ENCODE data around the gene DYNLT3. TPM values are rescaled to one million over a fixed set of nuclear protein-coding genes. Genes with fewer than 3 reads are reported as not detected.

Gene DYNLT3
- total RNA-seq, 1 experiment from 2014 or later, result 19.3 TPM

DNA sequence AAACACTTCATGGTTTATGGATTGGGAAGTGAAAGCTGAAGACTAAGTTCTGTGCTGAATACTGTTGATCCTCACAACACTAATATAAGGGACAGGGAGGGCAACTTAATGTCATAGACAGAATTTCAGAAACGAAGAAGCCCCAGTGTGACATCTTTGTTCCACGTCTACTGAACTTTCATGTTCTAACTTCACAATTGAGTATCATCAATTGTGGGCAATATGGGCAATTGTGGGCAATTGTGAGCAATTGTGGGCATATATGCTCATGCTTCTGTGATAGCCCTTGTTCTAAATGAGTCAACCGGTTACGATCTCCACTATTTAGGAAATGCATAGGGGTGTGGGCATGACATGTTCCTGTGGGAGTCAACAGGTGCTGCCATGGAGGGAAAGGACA is 33.8 kb downstream of the DYNLT3 start:
- ChIA-PET POLR2A (no interaction called here), CTCF (interaction anchor here (0.9 kb wide), 1 partner anchor 10 kb away, joined by 3 read pairs; no protein-coding TSS in a partner anchor)
- H3K4me3 Mint-ChIP-seq (ENCODE audit: unreplicated experiment), result no peak overlapping the region
- no peaks in the 10 kb centered on the region for H3K4me1 Mint-ChIP-seq (ENCODE audit: insufficient read depth, unreplicated experiment)
- DNase-seq (ENCODE audit: unreplicated experiment), result no peak
- H3K27ac Mint-ChIP-seq (ENCODE audit: low read depth, unreplicated experiment), result no peak overlapping the region
- intact Hi-C loops (cut with micrococcal nuclease), result no loop called here
- H3K36me3 Mint-ChIP-seq (ENCODE audit: insufficient read depth, unreplicated experiment), result no peaks in the 10 kb centered on the region
- peaks cover 96% of the 10 kb centered on the region for H3K27me3 Mint-ChIP-seq (ENCODE audit: insufficient read depth, unreplicated experiment)
- H3K9me3 Mint-ChIP-seq (ENCODE audit: unreplicated experiment), result no peaks in the 10 kb centered on the region
- TF ChIP-seq, protein P1, sequence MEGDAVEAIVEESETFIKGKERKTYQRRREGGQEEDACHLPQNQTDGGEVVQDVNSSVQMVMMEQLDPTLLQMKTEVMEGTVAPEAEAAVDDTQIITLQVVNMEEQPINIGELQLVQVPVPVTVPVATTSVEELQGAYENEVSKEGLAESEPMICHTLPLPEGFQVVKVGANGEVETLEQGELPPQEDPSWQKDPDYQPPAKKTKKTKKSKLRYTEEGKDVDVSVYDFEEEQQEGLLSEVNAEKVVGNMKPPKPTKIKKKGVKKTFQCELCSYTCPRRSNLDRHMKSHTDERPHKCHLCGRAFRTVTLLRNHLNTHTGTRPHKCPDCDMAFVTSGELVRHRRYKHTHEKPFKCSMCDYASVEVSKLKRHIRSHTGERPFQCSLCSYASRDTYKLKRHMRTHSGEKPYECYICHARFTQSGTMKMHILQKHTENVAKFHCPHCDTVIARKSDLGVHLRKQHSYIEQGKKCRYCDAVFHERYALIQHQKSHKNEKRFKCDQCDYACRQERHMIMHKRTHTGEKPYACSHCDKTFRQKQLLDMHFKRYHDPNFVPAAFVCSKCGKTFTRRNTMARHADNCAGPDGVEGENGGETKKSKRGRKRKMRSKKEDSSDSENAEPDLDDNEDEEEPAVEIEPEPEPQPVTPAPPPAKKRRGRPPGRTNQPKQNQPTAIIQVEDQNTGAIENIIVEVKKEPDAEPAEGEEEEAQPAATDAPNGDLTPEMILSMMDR (IDR thresholded peaks at IDR 0.05; ENCODE audit: unreplicated experiment), result no peak
- BruUV-seq (replicated peaks), result no TSS peak

DNA sequence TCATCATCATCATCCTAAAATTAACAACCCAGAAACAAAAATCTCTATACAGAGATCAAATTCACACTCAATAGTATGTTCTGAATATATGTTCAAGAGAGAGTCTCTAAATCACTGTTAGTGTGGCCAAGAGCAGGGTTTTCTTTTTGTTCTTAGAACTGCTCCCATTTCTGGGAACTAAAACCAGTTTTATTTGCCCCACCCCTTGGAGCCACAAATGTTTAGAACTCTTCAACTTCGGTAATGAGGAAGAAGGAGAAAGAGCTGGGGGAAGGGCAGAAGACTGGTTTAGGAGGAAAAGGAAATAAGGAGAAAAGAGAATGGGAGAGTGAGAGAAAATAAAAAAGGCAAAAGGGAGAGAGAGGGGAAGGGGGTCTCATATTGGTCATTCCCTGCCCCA is 35.3 kb downstream of the DYNLT3 start:
- POLR2A ChIA-PET, result no interaction called here
- no TSS peak for BruUV-seq (replicated peaks)
- intact Hi-C loops (cut with micrococcal nuclease), result no loop called here
- Mint-ChIP-seq H3K27ac (ENCODE audit: low read depth, unreplicated experiment) (no peak overlapping the region), H3K27me3 (ENCODE audit: insufficient read depth, unreplicated experiment) (peaks cover 95% of the 10 kb centered on the region), H3K36me3 (ENCODE audit: insufficient read depth, unreplicated experiment) (no peaks in the 10 kb centered on the region), H3K4me1 (ENCODE audit: insufficient read depth, unreplicated experiment) (no peaks in the 10 kb centered on the region), H3K9me3 (ENCODE audit: unreplicated experiment) (no peaks in the 10 kb centered on the region), H3K4me3 (ENCODE audit: unreplicated experiment) (no peak overlapping the region)
- DNase-seq (ENCODE audit: unreplicated experiment), result no peak
- TF ChIP-seq, protein P1 (IDR thresholded peaks at IDR 0.05; ENCODE audit: unreplicated experiment), result no peak
- CTCF ChIA-PET, result interaction anchor here (0.6 kb wide), 1 partner anchor 35 kb away, joined by 4 read pairs; no protein-coding TSS in a partner anchor

DNA sequence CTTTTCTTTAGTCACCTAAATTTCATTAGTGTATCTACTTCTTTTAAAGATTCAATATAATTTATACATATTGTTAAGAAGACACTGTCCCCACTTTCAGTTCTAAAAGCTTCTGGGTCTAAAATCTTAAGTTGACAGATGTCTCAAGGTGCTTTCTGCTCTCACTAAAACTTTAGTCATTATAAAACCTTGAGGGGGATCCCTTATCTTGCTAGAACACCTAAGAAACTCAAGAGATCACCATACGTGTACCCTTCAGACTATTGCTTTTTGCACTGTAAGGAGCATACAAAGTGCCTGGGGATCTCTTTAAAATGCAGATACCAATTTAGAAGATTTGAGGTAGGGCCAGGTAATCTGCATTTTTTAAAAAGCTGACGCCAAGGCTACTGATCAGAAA is 37.4 kb downstream of the DYNLT3 start:
- TF ChIP-seq, protein P1 (IDR thresholded peaks at IDR 0.05; ENCODE audit: unreplicated experiment), result no peak
- intact Hi-C loops (cut with micrococcal nuclease), result no loop called here
- DNase-seq (ENCODE audit: unreplicated experiment), result no peak
- POLR2A ChIA-PET, result no interaction called here
- CTCF ChIA-PET, result interaction anchor here (0.9 kb wide), 1 partner anchor 16 kb away, joined by 3 read pairs; no protein-coding TSS in a partner anchor
- Mint-ChIP-seq H3K27ac (ENCODE audit: low read depth, unreplicated experiment) (no peak overlapping the region), H3K4me3 (ENCODE audit: unreplicated experiment) (no peak overlapping the region), H3K9me3 (ENCODE audit: unreplicated experiment) (no peaks in the 10 kb centered on the region), H3K36me3 (ENCODE audit: insufficient read depth, unreplicated experiment) (no peaks in the 10 kb centered on the region), H3K4me1 (ENCODE audit: insufficient read depth, unreplicated experiment) (no peaks in the 10 kb centered on the region), H3K27me3 (ENCODE audit: insufficient read depth, unreplicated experiment) (peaks cover 83% of the 10 kb centered on the region)
- no TSS peak for BruUV-seq (replicated peaks)

DNA sequence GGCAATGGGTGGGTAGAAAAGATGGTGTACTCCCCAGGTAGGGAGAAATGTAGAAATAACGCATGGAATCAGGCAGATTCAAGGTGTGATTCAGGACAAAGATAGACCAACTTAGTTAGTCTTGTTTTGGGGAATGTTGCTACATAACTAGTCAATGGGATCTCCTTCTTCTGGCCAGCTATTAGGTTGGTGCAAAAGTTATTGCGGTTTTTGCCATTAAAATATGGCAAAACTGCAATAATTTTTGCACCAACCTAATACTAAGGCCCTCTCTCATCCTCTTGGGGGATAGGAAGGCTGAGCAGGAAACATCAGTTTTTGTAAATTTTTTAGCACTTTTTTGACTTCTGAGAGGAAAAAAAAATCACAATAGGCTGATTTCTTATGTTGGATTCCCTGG is 44.3 kb downstream of the DYNLT3 start:
- POLR2A ChIA-PET, result interaction anchor here (1.4 kb wide), 1 partner anchor 25 kb away, joined by 4 read pairs; no protein-coding TSS in a partner anchor
- Mint-ChIP-seq H3K27me3 (ENCODE audit: insufficient read depth, unreplicated experiment) (peaks cover 45% of the 10 kb centered on the region), H3K27ac (ENCODE audit: low read depth, unreplicated experiment) (no peak overlapping the region), H3K9me3 (ENCODE audit: unreplicated experiment) (no peaks in the 10 kb centered on the region), H3K36me3 (ENCODE audit: insufficient read depth, unreplicated experiment) (no peaks in the 10 kb centered on the region), H3K4me3 (ENCODE audit: unreplicated experiment) (no peak overlapping the region), H3K4me1 (ENCODE audit: insufficient read depth, unreplicated experiment) (no peaks in the 10 kb centered on the region)
- no peak for DNase-seq (ENCODE audit: unreplicated experiment)
- no TSS peak for BruUV-seq (replicated peaks)
- TF ChIP-seq, protein P1 (IDR thresholded peaks at IDR 0.05; ENCODE audit: unreplicated experiment), result no peak
- intact Hi-C loops (cut with micrococcal nuclease), result no loop called here
- CTCF ChIA-PET, result interaction anchor here (0.6 to 1.0 kb wide), 2 partner anchors 22 to 91 kb away, joined by 3 read pairs; no protein-coding TSS in a partner anchor

Measured in MCF 10A (cell line).